GM12878 (cell line): ENCODE results near the gene COQ2. TPM values are rescaled to one million over a fixed set of nuclear protein-coding genes. Genes with fewer than 3 reads are reported as not detected.
A peak's percentile ranks its signal among the peaks of the same experiment; 100 is the strongest.
"Not testable (repeated sequence)": the region's sequence is repeated elsewhere in the genome, so short reads cannot be mapped to it uniquely, and the experiment has no call there.

Experiments used
- ATAC-seq: fragments of 200-7000 bp; cut with Tn5 transposase; 3 replicates; pipeline ENCODE4 v1.9.1; 2020; ENCODE audit warnings: mild to moderate bottlenecking, moderate library complexity
- BruUV-seq: library from RNA; stranded (reverse); fragments of 400-500 nt; replicated peaks from 2 replicates; lab custom pipeline; 2021; lab: Mats Ljungman, UMichigan
- CTCF ChIA-PET: fragments of 300-600 bp; sonication (Branson Sonifier 250); formaldehyde crosslinking; extraction: SDS; loops from one replicate; lab custom pipeline; 2021; ENCODE audit warnings: inconsistent platforms; lab: Yijun Ruan, JAX
- POLR2A ChIA-PET: fragments of 350-600 bp; formaldehyde crosslinking; extraction: SDS; loops from one replicate; lab custom pipeline; 2021; ENCODE audit warnings: inconsistent platforms; lab: Charles Lee
- RAD21 ChIA-PET: fragments of 300-600 bp; sonication (Branson Sonifier 250); formaldehyde crosslinking; loops from one replicate; lab custom pipeline; 2023; ENCODE audit warnings: antibody characterized with exemption; ENCODE audit not compliant: unreplicated experiment; lab: Charles Lee
- SMC1A ChIA-PET: fragments of 300-600 bp; sonication (Branson Sonifier 250); formaldehyde crosslinking; loops from one replicate; lab custom pipeline; 2023; ENCODE audit not compliant: unreplicated experiment, uncharacterized antibody; lab: Charles Lee
- DNase-seq: peaks from one replicate; pipeline ENCODE4 v3.0.0-alpha.2; 2011; ENCODE audit warnings: low read depth, low spot score
- FAIRE-seq: peaks from 3 replicates; lab custom pipeline; 2011; peaks lifted over from hg19 to GRCh38; lab: Jason Lieb, UNC
- H2AFZ ChIP-seq: 2 replicates; pipeline ENCODE4 v1.6.0; 2011; ENCODE audit warnings: low read depth, low read length, control low read depth; ENCODE audit not compliant: control insufficient read depth
- H3K27ac ChIP-seq: 2 replicates; pipeline ENCODE4 v1.5.1; 2011; ENCODE audit warnings: control low read depth; ENCODE audit not compliant: control insufficient read depth, insufficient read depth
- H3K27me3 ChIP-seq, 2 experiments: replicated peaks in 1 of 2; 2 replicates each; pipeline versions ENCODE4 v1.6.0 to v1.6.1; 2011; ENCODE audit warnings: low read length in 1 of 2; ENCODE audit not compliant: control insufficient read depth in 2 of 2, insufficient read depth in 2 of 2
- H3K36me3 ChIP-seq, 2 experiments: 2 replicates each; pipeline ENCODE4 v1.5.1; 2011; ENCODE audit warnings: low read length in 1 of 2; ENCODE audit not compliant: control insufficient read depth in 2 of 2, insufficient read depth in 2 of 2
- H3K4me1 ChIP-seq: 2 replicates; pipeline ENCODE4 v1.6.1; 2011; ENCODE audit warnings: mild to moderate bottlenecking, low read length, moderate library complexity, mixed read lengths; ENCODE audit not compliant: control insufficient read depth, insufficient read depth
- H3K4me2 ChIP-seq: 2 replicates; pipeline ENCODE4 v1.6.0; 2011; ENCODE audit warnings: control low read depth; ENCODE audit not compliant: control insufficient read depth, insufficient read depth
- H3K4me3 ChIP-seq: fragments of 200-600 bp; sonication (generic); 2 replicates; pipeline ENCODE4 v1.5.1; 2016
- H3K79me2 ChIP-seq: 2 replicates; pipeline ENCODE4 v1.6.0; 2011; ENCODE audit warnings: low read length; ENCODE audit not compliant: control insufficient read depth, insufficient read depth
- H3K9ac ChIP-seq: 2 replicates; pipeline ENCODE4 v1.8.0; 2011; ENCODE audit warnings: low read length, control low read depth, mixed read lengths; ENCODE audit not compliant: control insufficient read depth, insufficient read depth
- H3K9me3 ChIP-seq: replicated peaks from 3 replicates; pipeline ENCODE4 v1.5.1; 2011; ENCODE audit warnings: mild to moderate bottlenecking, low read length; ENCODE audit not compliant: control insufficient read depth, insufficient read depth
- H4K20me1 ChIP-seq: 2 replicates; pipeline ENCODE4 v1.6.0; 2011; ENCODE audit not compliant: control insufficient read depth, insufficient read depth
- NR2F1 ChIP-seq: fragments of 450-650 bp; conservative IDR thresholded peaks from 2 replicates; pipeline ENCODE4 v1.6.1; 2017; ENCODE audit warnings: mild to moderate bottlenecking
- WGBS: methylation state at CpG from one replicate; pipeline ENCODE4 v1.1.6; 2016; ENCODE audit warnings: low lambda C conversion rate; ENCODE audit not compliant: insufficient replicate concordance, insufficient coverage; ENCODE audit errors: missing lambda C conversion rate; 5-methylcytosine and 5-hydroxymethylcytosine counted together
- in situ Hi-C: fragments of 300-500 bp; cut with MboI; formaldehyde crosslinking; loops from 9 replicates; pipeline ENCODE4 v1.14.3; 2018; ENCODE audit warnings: mixed read lengths
- intact Hi-C: fragments of 100-400 bp; cut with micrococcal nuclease; formaldehyde crosslinking; loops from one replicate; pipeline ENCODE4 v1.14.2; 2022; ENCODE audit not compliant: unreplicated experiment
- polyA plus RNA-seq, 11 experiments: library from polyadenylated mRNA; depleted of rRNA in 4 of 11; unstranded in 6 of 11; stranded (reverse) in 5 of 11; fragments of >200 nt; fragmentation: Nextera tagmentation in 4 of 11; fragmentation: Illumina TruSeq in 1 of 11; extraction: Ambion mirVana in 4 of 11; extraction: Trizol in 1 of 11; gene quantifications; 1 replicate in 1 of 11; 2 replicates in 10 of 11; pipeline versions ENCODE4 v1.2.1 to v1.2.3, GENCODE V29; 2011 to 2016; ENCODE audit warnings: inconsistent platforms in 2 of 11, missing spikeins in 2 of 11, low read depth in 1 of 11
- total RNA-seq, 4 experiments: library from RNA; depleted of rRNA in 3 of 4; stranded (reverse); fragments of >200 nt in 3 of 4; fragmentation: Illumina TruSeq in 1 of 4; extraction: Trizol in 1 of 4; gene quantifications; 2 replicates each; pipeline versions ENCODE4 v1.2.1 to v1.2.3, GENCODE V29; 2013 to 2021
- TF ChIP-seq, protein P1 (sequence below): IDR thresholded peaks from 2 replicates; pipeline ENCODE4 v1.6.1; 2012; ENCODE audit warnings: low read depth, low read length, improper control_type of control experiment

Gene COQ2
- total and polyA plus RNA-seq, 10 of the 15 experiments (the other 5 are each of a cell fraction or from before 2014, with no cell fraction given) = 5.0 to 46.7 (median 19.1) TPM

DNA sequence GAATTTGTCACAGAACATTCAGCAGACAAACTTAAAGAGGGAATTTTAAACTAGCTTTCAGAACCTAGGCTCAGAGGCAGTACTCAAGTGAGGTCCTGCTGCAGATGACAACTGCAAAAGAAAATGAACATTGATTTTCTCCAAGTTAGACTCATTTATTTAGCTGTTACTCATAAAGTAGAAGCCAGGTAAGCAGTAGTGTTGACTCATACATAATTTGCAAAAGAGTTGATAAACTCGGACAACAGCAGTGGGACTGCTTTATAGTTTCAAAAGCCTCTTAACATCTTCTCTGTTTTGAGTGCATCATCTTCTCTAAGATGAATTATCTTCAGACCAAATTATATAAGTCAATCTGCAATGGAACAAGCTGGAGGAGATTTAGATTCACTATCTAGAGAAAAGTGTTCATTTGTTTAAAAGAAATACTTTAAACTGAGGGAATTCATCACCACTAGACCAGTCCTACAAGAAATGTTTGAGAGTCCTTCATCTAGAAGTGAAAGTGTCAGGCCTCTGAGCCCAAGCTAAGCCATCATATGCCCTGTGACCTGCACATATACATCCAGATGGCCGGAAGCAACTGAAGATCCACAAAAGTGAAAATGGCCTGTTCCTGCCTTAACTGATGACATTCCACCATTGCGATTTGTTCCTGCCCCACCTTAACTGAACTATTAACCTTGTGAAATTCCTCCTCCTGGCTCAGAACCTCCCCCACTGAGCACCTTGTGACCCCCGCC, 49.5 kb downstream of the COQ2 start (continued):
- TF ChIP-seq, protein P1, sequence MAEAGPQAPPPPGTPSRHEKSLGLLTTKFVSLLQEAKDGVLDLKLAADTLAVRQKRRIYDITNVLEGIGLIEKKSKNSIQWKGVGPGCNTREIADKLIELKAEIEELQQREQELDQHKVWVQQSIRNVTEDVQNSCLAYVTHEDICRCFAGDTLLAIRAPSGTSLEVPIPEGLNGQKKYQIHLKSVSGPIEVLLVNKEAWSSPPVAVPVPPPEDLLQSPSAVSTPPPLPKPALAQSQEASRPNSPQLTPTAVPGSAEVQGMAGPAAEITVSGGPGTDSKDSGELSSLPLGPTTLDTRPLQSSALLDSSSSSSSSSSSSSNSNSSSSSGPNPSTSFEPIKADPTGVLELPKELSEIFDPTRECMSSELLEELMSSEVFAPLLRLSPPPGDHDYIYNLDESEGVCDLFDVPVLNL = no peak
- TF ChIP-seq NR2F1 = peak; percentile 65; the same call in 1 of the 2 replicates
- TF ChIP-seq, all 136 proteins: peak for 4

DNA sequence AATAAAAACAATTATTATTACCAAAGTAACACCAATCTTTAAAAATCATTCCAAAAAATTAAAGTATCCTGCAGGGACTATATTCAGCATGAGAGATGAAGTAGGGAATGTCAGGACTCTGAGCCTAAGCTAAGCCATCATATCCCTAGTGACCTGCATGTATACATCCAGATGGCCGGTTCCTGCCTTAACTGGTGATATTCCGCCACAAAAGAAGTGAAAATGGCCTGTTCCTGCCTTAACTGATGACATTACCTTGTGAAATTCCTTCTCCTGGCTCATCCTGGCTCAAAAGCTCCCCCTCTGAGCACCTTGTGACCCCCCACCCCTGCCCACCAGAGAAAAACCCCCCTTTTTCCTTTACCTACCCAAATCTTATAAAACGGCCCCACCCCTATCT, 50.2 kb downstream of the COQ2 start:
- H3K4me3 ChIP-seq, DNase-seq, H4K20me1 ChIP-seq, H3K79me2 ChIP-seq, H3K9ac ChIP-seq, H3K27me3 ChIP-seq, FAIRE-seq, in situ Hi-C loops, H3K4me2 ChIP-seq, H2AFZ ChIP-seq, intact Hi-C loops, H3K9me3 ChIP-seq, H3K36me3 ChIP-seq, ATAC-seq, BruUV-seq, H3K27ac ChIP-seq: not testable (repeated sequence)
- H3K4me1 ChIP-seq = peaks cover 31% of the 10 kb centered on the region
- CTCF ChIA-PET = interaction anchor here (0.5 to 4.5 kb wide), 6 partner anchors 17 to 153 kb away, joined by 3 to 18 read pairs (median 4); no protein-coding TSS in a partner anchor
- RAD21 ChIA-PET = interaction anchor here (0.8 to 5.3 kb wide), 7 partner anchors 12 to 120 kb away, joined by 3 to 22 read pairs (median 3); partner anchors contain the start of gene PLAC8
- WGBS = 89% methylated on average over 3 of the region's 3 CpGs
- SMC1A ChIA-PET = interaction anchor here (0.7 to 7.7 kb wide), 8 partner anchors 11 to 60 kb away, joined by 3 to 152 read pairs (median 6); no protein-coding TSS in a partner anchor
- POLR2A ChIA-PET = interaction anchor here (0.5 to 1.2 kb wide), 6 partner anchors 10 to 59 kb away, joined by 3 to 5 read pairs (median 3); no protein-coding TSS in a partner anchor
